HepG2 (cell line): ENCODE results near the gene HSD17B11. TPM values are rescaled to one million over a fixed set of nuclear protein-coding genes. Genes with fewer than 3 reads are reported as not detected.

Source experiments
- ATF7-NPFF ChIP-seq: sonication (generic); formaldehyde crosslinking; IDR thresholded peaks from 2 replicates; pipeline ENCODE4 v1.8.1; 2023; ENCODE audit warnings: mild to moderate bottlenecking, low read depth, missing genetic modification reagents, moderate library complexity
- CEBPB ChIP-seq: IDR thresholded peaks from 2 replicates; pipeline ENCODE4 v1.6.1; 2011; ENCODE audit warnings: low read depth, low read length, improper control_type of control experiment, borderline replicate concordance
- CHD4 ChIP-seq: fragments of 200-600 bp; sonication (generic); IDR thresholded peaks from 2 replicates; pipeline ENCODE4 v1.7.0; 2017; ENCODE audit warnings: mild to moderate bottlenecking, low read length, borderline replicate concordance
- DBP ChIP-seq: sonication (generic); formaldehyde crosslinking; IDR thresholded peaks from 2 replicates; pipeline ENCODE4 v1.4.0; 2020; ENCODE audit warnings: missing genetic modification reagents; ENCODE audit errors: not compliant biosample characterization
- DRAP1 ChIP-seq: IDR thresholded peaks from 2 replicates; pipeline ENCODE4 v1.6.1; 2016; ENCODE audit warnings: missing genetic modification reagents, missing compliant biosample characterization
- GLI4 ChIP-seq: sonication (generic); formaldehyde crosslinking; IDR thresholded peaks from 2 replicates; pipeline ENCODE4 v1.5.1; 2020; ENCODE audit warnings: missing genetic modification reagents, mild to moderate bottlenecking, moderate library complexity, borderline replicate concordance
- GLMP ChIP-seq: sonication (generic); formaldehyde crosslinking; IDR thresholded peaks from 2 replicates; pipeline ENCODE4 v1.9.0; 2021; ENCODE audit warnings: missing genetic modification reagents, mild to moderate bottlenecking, borderline replicate concordance
- MAF1 ChIP-seq: sonication (generic); formaldehyde crosslinking; IDR thresholded peaks from 2 replicates; pipeline ENCODE4 v1.5.0; 2020; ENCODE audit warnings: missing genetic modification reagents, borderline replicate concordance
- MEIS1 ChIP-seq: sonication (generic); formaldehyde crosslinking; IDR thresholded peaks from 2 replicates; pipeline ENCODE4 v1.9.0; 2021; ENCODE audit warnings: mild to moderate bottlenecking, missing genetic modification reagents, moderate library complexity, borderline replicate concordance
- MXD1 ChIP-seq: sonication (generic); formaldehyde crosslinking; IDR thresholded peaks from 2 replicates; pipeline ENCODE4 v1.4.0; 2020; ENCODE audit warnings: mild to moderate bottlenecking, missing genetic modification reagents
- MXD4 ChIP-seq: IDR thresholded peaks from 2 replicates; pipeline ENCODE4 v1.6.1; 2016; ENCODE audit warnings: mild to moderate bottlenecking, missing biosample characterization, missing genetic modification reagents
- NKX3-1 ChIP-seq: sonication (generic); formaldehyde crosslinking; IDR thresholded peaks from 2 replicates; pipeline ENCODE4 v1.5.0; 2020; ENCODE audit warnings: missing genetic modification reagents
- REXO4 ChIP-seq: sonication (generic); formaldehyde crosslinking; IDR thresholded peaks from 2 replicates; pipeline ENCODE4 v1.8.0; 2022; ENCODE audit warnings: missing genetic modification reagents, mild to moderate bottlenecking, borderline replicate concordance
- RFX5 ChIP-seq: IDR thresholded peaks from 2 replicates; pipeline ENCODE4 v1.6.1; 2011; ENCODE audit warnings: low read depth, low read length, improper control_type of control experiment
- SP2 ChIP-seq: sonication (generic); formaldehyde crosslinking; IDR thresholded peaks from 2 replicates; pipeline ENCODE4 v1.5.1; 2020; ENCODE audit warnings: mild to moderate bottlenecking, missing genetic modification reagents
- SP4 ChIP-seq: sonication (generic); formaldehyde crosslinking; IDR thresholded peaks from 2 replicates; pipeline ENCODE4 v1.8.1; 2023; ENCODE audit warnings: mild to moderate bottlenecking, missing genetic modification reagents
- TERF1 ChIP-seq: sonication (generic); formaldehyde crosslinking; IDR thresholded peaks from 2 replicates; pipeline ENCODE4 v1.8.0; 2022; ENCODE audit warnings: mild to moderate bottlenecking, missing genetic modification reagents, moderate library complexity
- ZNF317 ChIP-seq: sonication (generic); formaldehyde crosslinking; IDR thresholded peaks from 2 replicates; pipeline ENCODE4 v1.5.0; 2020; ENCODE audit warnings: mild to moderate bottlenecking, missing genetic modification reagents
- ZNF512 ChIP-seq: sonication (generic); formaldehyde crosslinking; IDR thresholded peaks from 2 replicates; pipeline ENCODE4 v1.4.0; 2020; ENCODE audit warnings: mild to moderate bottlenecking, missing genetic modification reagents
- ZNF530 ChIP-seq: sonication (generic); formaldehyde crosslinking; IDR thresholded peaks from 2 replicates; pipeline ENCODE4 v1.5.0; 2020; ENCODE audit warnings: low read depth, mild to moderate bottlenecking, missing genetic modification reagents
- ZNF704 ChIP-seq: sonication (generic); formaldehyde crosslinking; IDR thresholded peaks from 2 replicates; pipeline ENCODE4 v1.8.1; 2023; ENCODE audit warnings: mild to moderate bottlenecking, inconsistent platforms, moderate library complexity, missing genetic modification reagents, borderline replicate concordance
- ZNF720 ChIP-seq: sonication (generic); formaldehyde crosslinking; IDR thresholded peaks from 2 replicates; pipeline ENCODE4 v1.4.0; 2020; ENCODE audit warnings: missing genetic modification reagents
- ZNF737 ChIP-seq: sonication (generic); formaldehyde crosslinking; IDR thresholded peaks from 2 replicates; pipeline ENCODE4 v1.5.0; 2020; ENCODE audit warnings: missing genetic modification reagents, mild to moderate bottlenecking, borderline replicate concordance
- ZNF775 ChIP-seq: sonication (generic); formaldehyde crosslinking; IDR thresholded peaks from 2 replicates; pipeline ENCODE4 v1.4.0; 2020; ENCODE audit warnings: missing genetic modification reagents, mild to moderate bottlenecking, moderate library complexity, borderline replicate concordance
- polyA plus RNA-seq, 8 experiments: library from polyadenylated mRNA; depleted of rRNA in 3 of 8; stranded (reverse) in 7 of 8; unstranded in 1 of 8; fragments of >200 nt; fragmentation: Illumina TruSeq in 4 of 8; extraction: Trizol in 4 of 8; gene quantifications; 2 replicates each; pipeline versions ENCODE4 v1.2.1 to v1.2.3, GENCODE V29; 2011 to 2016; ENCODE audit warnings: low read depth in 4 of 8, missing spikeins in 1 of 8, mixed read lengths in 1 of 8; ENCODE audit not compliant: insufficient read depth in 1 of 8
- total RNA-seq, 5 experiments: library from RNA; depleted of rRNA; stranded (reverse); fragments of >200 nt; fragmentation: Illumina TruSeq; extraction: Trizol; gene quantifications; 2 replicates each; pipeline ENCODE4 v1.2.3, GENCODE V29; 2016; ENCODE audit warnings: low read depth in 1 of 5

HSD17B11 gene
- total and polyA plus RNA-seq, 2 of the 13 experiments (the other 11 are each of a cell fraction or from before 2014, with no cell fraction given), result 121 to 158 TPM

GRCh38 chr4:87391576-87392054 is 627 bp upstream of the HSD17B11 start (continued):
- TF ChIP-seq ZNF704 (CRISPR knock-in tag) (0 out of 2 replicates have a peak, but pooled peaks have one; percentile 30), GLMP (CRISPR knock-in tag) (no peak), ZNF737 (CRISPR knock-in tag) (no peak), CHD4 (no peak; the same call in 1 of the 2 replicates), SP4 (no peak), DBP (CRISPR knock-in tag) (no peak), NKX3-1 (CRISPR knock-in tag) (no peak), MXD1 (0 out of 2 replicates have a peak, but pooled peaks have one; percentile 0), ZNF512 (CRISPR knock-in tag) (no peak), ATF7-NPFF (no peak), TERF1 (CRISPR knock-in tag) (no peak), DRAP1 (CRISPR knock-in tag) (no peak), MXD4 (CRISPR knock-in tag) (no peak), RFX5 (no peak), REXO4 (CRISPR knock-in tag) (no peak), MAF1 (no peak), GLI4 (CRISPR knock-in tag) (no peak), ZNF530 (CRISPR knock-in tag) (no peak), ZNF775 (CRISPR knock-in tag) (no peak), CEBPB (no peak), ZNF720 (no peak), MEIS1 (no peak), SP2 (CRISPR knock-in tag) (no peak), ZNF317 (CRISPR knock-in tag) (peak; percentile 39; the same call in 1 of the 2 replicates)
